Fibroblast of the aortic adventitia (primary cell): Measurements from ENCODE around the gene SPACA5. TPM values are rescaled to one million over a fixed set of nuclear protein-coding genes. Genes with fewer than 3 reads are reported as not detected.
"Not testable (repeated sequence)": the region's sequence is repeated elsewhere in the genome, so short reads cannot be mapped to it uniquely, and the experiment has no call there.

ENCODE experiments used
- DNase-seq: peaks from one replicate; pipeline ENCODE4 v3.0.0-alpha.2; 2010; ENCODE audit warnings: low read depth
- H3K4me3 ChIP-seq: 2 replicates; pipeline ENCODE4 v1.5.1; 2011; ENCODE audit warnings: low read depth, mild to moderate bottlenecking, control low read depth, low read length, moderate library complexity
- CTCF ChIP-seq: IDR thresholded peaks from 2 replicates; pipeline ENCODE4 v1.5.1; 2011; ENCODE audit warnings: mild to moderate bottlenecking, low read length, control low read depth, inconsistent platforms; ENCODE audit not compliant: insufficient read depth
- total RNA-seq: library from RNA; depleted of rRNA; stranded (reverse); fragments of >200 nt; gene quantifications from 2 replicates; pipeline ENCODE4 v1.2.3, GENCODE V29; 2012; ENCODE audit warnings: low replicate concordance

SPACA5 gene
- total RNA-seq: not detected in 2 replicates

DNA sequence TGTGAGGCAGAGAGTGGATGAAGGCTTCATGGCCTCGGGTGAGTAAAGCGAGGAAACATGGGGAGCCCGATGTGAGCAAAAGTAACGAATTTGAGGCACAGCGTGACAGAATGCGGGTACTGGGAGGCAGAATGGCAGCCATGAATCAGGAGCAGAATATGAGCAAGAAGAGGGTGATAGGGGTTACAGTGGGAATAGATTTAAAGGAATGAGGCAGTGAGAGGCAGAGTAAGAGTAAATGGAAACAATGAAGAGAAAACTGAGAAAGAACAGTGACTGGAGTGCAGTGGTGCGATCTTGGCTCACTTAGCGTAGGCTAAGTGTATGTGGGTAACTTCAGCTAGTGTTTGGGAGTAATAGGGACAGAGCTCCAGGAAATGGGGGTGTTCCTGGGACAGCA is at the start of gene SPACA5:
TSS of gene SPACA5 (plus strand) at position 301 of the 400 bp plus-strand sequence. CDS start 815 bp downstream, outside the sequence.
- H3K4me3 ChIP-seq, DNase-seq: not testable (repeated sequence)

DNA sequence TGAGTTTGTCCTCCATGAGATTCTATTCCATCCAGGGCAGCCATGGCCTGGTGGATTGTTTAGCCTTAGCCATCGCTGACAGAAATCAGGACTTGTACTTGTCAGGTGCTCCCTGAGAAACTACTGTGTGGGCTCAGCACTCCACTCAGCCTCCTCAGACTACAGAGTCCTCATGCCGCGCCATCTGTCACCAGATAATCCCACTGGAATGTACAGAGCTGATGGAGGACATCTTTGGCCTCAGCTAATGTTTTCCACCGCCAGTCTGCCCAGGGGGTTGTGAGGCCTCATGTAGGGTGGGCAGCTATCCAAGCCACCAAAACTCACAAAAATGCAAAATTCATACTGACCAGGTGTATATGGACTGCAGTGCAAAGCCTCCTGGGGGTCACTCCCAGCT is 48.6 kb upstream of the SPACA5 start:
- H3K4me3 ChIP-seq, DNase-seq: not testable (repeated sequence)

GRCh38 chrX:47958761-47959342 is 47.9 kb upstream of the SPACA5 start:
- no peak for DNase-seq
- no peak for TF ChIP-seq CTCF

DNA sequence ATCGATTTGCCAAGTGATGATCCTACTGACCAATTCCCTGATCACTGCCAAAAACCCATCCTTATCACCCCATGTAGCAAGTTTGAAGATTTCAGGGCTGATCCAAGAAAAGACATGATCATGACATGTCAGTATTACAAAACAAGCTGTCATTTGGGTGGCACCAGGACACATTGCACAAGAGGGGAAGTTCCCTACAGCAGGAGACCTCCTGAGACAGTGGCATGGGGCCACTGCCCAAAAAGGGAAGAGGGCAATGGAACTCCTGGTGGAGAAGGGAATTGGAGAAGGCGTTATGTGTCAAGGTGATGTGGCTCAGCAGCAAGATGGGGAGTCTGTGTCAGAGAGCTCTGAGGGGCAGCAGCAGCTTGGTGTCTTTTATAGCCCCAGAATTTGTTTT is 46.4 kb upstream of the SPACA5 start:
- TF ChIP-seq CTCF: no peak
- no peak for DNase-seq
- no peak overlapping the region for H3K4me3 ChIP-seq

More at GRCh38 chrX:47958761-47959342, 47.9 kb upstream of the SPACA5 start:
- H3K4me3 ChIP-seq: no peak overlapping the region

- not testable (repeated sequence) for H3K4me3 ChIP-seq, DNase-seq
These were observed 45.0 kb upstream of the SPACA5 start for GRCh38 chrX:47961830-47962229.

DNA sequence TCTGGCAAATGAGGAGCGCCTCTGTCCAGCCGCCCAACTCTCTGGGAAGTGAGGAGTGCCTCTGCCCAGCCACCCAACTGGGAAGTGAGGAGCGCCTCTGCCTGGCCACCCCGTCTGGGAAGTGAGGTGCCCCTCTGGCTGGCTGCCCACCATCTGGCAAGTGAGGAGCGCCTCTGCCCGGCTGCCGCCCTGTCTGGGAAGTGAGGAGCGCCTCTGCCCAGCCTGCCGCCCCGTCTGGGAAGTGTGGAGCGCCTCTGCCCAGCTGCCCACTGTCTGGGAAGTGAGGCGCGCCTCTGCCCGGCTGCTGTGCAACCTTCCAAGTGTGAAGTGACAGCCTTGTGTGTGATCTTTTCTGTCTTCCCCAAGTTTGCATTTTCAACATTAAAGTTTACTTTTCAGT is 41.3 kb upstream of the SPACA5 start:
- DNase-seq, H3K4me3 ChIP-seq: not testable (repeated sequence)

DNA sequence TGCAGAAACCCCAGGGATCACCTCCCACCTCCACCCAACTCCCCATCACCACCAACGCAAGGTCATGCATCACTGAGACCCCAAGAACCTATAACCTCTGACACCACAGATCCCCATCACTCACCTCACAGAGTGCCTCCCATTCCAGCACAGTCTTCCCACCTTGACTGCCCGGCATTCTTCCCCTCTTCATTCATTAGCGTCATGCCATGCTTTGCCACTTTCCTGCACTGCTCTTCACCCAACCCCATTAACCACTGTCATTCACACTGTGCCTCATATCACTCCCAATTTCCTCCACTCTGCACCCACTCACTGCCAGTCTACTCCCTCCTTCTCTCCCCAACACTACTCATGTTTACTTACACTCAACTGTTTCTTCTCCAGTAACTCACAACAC is 33.6 kb upstream of the SPACA5 start:
- no peak overlapping the region for H3K4me3 ChIP-seq
- DNase-seq: no peak
- TF ChIP-seq CTCF: no peak

DNA sequence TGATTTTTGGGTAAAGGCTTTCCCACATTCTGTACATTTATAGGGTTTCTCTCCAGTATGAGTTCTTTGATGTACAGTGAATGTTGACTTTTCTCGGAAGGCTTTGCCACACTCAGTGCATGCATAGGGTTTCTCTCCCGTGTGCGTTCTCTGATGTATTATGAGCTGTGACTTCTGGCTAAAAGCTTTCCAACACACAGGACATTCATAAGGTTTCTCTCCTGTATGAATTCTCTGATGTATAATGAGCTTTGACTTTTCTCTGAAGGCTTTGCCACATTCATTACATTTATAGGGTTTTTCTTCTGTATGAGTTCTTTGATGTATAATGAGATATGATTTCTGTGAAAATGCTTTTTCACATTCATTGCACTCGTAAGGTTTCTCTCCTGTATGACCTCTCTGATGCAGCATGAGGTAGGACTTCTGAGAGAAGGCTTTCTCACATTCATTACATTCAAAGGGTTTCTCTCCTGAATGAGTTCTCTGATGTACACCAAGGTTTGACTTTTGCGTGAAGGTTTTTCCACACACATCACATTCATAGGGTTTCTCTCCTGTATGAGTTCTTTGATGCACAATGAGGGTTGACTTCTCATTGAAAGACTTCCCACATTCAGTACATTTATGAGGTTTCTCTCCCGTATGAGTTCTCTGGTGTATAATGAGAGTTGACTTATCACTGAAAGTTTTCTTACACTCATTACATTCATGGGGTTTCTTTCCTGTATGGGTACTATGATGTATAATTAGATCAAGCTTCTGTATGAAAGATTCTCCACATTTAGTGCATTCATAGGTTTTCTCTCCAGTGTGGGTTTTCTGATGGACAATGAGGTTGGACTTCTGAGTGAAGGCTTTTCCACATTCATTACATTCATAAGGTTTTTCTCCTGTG is 30.3 kb upstream of the SPACA5 start:
- no peak for DNase-seq
- TF ChIP-seq CTCF: no peak
- H3K4me3 ChIP-seq: no peak overlapping the region
